DMS53 treated with DMSO at 0.1 percent for 48 hours (cell line): Measurements from ENCODE around the gene CNOT9.
A peak's percentile ranks its signal among the peaks of the same experiment; 100 is the strongest.

Experiments used
- DNase-seq: peaks from one replicate; lab custom pipeline; 2025; ENCODE audit not compliant: unreplicated experiment; lab: John Stamatoyannopoulos, UW

CNOT9 gene

DNA sequence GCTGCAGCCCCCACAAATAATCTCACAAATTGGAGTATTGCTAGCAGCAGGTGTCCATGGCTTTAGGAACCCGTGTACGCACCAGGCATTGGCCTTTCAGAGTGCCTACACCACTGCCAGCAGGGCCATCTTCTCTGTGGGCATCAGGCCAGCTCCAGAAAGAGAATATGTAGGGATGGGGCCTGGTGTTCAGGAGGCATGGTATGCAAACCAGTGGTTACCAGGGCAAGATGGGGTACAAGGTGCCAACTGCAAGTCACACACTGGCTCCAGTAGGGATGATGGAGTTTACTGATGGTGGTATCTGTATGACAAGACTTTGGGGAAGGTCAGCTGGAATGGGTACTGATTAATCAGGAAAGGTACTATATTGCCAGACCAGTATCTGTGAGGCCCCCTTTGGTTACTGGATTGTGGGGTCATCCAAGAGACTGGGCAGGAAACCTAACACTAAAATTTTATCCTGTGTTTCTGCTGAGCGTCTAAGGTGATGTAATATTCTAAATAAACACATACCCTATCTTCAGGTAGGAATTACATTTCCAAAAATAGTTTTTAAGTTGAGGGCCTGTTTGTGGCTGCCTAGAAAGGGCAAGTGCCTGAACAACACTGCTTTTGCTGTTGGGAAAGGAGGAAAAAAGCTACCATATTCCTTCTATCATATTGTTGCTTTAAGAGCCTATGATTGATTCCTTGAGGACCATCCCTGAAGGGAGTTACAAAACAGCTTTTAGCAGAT lies 9.0 kb downstream of the CNOT9 start:
- no peak for DNase-seq

DNA sequence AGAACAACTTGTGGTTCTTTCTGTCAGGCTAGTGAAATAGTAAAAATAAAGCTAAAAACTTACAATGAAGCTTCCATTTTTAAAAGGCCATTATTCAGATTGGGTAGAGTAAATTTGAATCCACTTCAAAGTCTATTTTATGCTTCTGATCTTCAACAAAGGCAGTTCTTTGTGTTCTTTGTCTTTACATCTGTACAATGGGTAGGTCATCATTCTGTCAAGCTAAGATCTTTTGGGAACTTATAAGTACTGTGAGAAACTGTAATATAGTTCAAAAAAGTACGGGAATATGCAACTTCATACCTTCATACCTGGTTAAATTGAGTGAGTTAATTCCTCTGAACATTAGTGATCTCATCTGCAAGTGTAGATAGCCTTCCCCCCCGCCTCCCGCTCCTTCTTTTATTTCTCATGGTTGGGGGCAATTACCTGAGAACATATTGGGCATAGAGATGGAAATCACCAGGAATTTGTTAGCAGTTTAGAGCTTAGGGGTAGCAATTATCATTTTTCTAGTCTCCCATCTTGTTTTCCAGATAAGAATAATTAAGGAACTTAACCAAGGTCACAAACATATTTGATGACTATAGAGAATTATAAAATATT lies 9.7 kb downstream of the CNOT9 start:
- DNase-seq = no peak

DNA sequence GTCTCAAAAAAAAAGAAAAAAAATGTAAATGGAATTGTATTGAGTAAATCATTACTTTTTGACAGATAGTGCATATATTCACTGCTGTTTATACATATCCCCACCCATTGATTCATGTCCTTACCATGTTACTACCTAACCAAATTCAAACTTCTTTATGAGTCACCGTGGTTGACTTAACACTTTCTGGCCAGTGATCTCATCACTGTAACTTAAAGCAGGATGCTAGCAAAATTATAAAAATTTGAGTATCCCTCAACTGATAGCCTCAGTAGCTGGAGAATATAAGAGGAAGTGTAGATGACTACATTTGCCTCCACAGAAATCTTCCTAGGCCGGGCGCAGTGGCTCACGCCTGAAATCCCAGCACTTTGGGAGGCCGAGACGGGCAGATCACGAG lies 13.4 kb downstream of the CNOT9 start:
- DNase-seq = no peak

DNA sequence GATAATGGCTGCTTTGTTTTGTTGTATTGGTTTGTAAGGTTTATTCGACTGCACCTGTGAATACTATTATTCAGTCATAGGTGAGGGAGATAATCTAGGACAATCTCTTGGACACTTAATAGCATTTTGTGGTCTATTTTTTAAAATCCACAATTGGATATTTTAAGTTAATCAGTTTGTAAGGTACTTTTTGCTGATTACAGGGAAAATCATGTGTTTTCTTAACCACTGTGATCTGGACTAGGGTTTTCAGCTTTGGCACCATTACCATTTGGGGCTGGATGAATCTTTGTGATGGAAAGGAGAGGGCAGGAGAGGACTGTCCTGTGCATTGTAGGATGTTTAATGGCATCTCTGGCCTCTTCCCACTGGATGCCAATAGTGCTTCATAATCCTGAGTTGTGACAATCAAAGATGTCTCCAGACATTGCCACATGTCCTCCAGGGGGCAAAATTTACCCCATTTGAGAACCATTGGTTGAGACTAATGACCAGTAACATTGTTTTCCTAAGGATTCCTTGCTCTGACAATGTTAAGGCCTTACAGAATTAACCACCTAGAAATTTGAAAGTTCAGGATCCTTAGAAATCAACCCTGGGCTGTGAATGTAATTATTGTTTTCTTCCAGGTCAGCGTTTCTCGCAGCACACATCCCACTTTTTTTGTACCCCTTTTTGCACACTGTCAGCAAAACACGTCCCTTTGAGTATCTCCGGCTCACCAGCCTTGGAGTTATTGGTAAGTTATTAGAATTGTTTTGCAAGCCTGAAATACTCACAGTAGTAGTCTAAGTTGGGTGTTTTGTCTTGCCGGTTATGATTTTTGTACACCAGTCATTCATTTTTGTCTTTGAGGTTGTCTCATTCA lies 15.6 kb downstream of the CNOT9 start:
- no peak for DNase-seq

DNA sequence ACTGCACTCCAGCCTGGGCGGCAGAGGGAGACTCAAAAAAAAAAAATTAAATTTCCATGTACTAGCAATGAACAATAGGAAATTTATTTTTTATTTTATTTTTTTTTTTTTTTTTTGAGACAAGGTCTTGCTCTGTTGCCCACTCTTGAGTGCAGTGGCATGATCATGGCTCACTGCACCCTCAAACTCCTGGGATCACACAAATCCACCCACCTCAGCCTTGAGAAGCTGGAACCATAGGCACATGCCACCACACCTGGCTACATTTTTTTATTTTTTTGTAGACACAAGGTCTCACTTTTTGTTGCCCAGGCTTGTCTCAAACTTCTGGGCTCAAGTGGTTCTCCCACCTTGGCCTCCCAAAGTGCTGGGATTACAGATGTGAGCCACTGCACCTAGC lies 16.9 kb downstream of the CNOT9 start:
- no peak for DNase-seq

DNA sequence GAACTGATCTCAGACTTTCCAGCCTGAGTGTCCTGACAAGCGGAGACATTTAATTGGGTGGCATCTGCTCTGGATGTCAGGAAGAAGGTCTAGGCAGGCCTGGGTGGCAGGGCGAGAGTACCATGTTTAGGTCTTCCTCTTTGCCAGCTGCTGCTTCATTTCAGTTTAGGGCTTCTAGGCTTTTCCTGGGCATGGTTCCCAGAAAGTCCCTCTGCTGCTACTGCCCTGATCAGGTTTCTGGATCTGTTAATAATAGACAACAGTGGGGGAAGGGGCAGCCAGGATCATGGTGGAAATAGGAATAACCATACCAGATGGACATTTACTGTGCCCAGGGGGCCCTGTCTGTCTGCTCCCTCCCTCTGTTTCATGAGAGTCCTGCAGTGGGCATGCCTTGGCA lies 36.8 kb downstream of the CNOT9 start:
- peak; percentile 2 for DNase-seq

DNA sequence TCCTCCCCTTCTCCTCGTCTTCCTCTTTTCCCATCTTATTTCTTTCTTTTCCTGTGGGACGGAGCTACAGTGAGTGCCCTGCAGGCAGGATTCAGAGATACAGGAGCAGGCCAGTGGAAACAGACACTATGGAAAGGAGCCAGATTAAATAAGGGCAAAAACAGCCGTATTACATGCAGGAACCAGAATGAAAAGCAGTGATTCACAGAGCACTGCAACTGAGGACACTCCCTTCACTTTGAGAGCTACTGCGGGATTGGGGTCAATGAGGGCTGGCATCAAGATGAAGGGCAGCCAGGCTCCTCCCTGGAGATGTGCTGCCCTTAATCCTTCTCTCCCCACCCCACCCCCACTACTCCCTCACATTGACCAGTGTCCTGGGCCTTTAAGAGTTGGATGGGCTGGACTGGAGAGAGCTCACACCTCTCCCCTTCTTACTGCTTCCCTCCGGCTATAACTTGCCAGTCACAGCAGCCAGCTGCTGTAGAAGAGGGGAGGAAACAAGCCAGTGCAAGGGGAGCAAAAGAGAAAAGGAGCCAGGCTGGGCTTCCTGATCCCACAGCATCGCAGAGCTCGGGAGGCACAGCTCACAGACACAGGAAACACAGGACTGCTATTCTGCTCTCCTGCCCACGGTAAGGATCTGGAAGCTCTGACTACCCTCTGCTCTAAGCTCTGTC lies 38.9 kb downstream of the CNOT9 start, which contains the start of gene PLCD4:
TSS of gene PLCD4 (plus strand) at position 464 of the 680 bp plus-strand sequence. CDS start 7,841 bp downstream, outside the sequence.
- no peak for DNase-seq

DNA sequence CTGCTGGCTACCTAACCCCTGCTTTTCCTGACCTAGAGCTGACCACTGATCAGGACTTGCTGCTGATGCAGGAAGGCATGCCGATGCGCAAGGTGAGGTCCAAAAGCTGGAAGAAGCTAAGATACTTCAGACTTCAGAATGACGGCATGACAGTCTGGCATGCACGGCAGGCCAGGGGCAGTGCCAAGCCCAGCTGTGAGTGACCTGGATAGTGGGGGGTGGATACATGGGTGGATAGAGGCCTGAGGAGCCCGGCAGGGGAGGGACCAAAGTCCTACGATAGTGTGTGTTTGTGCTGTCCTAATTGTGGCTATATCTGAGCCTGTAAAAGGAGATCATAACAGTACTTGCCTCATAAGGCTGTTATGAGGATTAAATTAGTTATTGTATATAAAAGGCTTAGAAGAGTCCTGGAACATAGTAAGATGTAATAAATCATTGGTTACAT lies 47.3 kb downstream of the CNOT9 start:
- DNase-seq = no peak

DNA sequence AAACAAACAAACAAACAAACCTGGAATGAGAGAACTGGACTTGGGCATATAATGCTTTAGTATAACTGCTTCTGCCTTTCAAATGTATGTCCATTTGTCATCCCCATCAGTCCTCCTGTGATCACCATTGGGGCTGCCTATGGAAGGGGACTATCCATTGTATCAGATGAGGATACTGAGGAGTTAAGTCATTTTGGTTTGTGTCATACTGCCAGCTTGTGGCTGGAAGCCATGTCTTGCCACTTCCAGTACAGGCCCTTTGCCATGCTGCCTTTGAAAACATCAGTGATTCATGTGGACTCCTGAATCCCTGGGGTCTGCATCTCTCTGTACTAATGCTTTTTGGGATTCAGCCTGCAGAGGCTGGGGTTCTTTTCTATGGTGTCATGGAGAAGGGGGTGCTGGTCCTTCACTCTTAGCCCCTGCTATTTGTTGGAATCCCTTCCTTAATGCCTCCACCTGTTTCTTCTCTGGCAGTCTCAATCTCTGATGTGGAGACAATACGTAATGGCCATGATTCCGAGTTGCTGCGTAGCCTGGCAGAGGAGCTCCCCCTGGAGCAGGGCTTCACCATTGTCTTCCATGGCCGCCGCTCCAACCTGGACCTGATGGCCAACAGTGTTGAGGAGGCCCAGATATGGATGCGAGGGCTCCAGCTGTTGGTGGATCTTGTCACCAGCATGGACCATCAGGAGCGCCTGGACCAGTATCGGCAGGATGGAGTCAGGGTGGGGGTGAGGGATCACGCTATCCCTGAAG lies 49.6 kb downstream of the CNOT9 start:
- DNase-seq = no peak

DNA sequence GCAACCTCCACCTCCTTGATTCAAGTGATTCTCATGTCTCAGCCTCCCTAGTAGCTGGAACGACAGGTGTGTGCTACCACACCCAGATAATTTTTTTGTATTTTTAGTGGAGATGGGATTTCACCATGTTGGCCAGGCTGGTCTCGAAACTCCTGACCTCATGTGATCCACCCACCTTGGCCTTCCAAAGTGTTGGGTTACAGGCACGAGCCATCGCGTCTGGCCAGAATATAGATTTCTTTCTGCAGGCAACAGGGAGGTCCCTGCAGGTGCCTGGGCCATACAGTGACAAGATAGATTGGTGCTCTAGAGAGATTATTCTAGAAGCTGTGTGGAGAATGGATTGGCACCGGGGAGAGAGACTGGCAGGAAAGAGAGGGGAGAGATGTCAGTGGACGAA lies 52.4 kb downstream of the CNOT9 start:
- no peak for DNase-seq

DNA sequence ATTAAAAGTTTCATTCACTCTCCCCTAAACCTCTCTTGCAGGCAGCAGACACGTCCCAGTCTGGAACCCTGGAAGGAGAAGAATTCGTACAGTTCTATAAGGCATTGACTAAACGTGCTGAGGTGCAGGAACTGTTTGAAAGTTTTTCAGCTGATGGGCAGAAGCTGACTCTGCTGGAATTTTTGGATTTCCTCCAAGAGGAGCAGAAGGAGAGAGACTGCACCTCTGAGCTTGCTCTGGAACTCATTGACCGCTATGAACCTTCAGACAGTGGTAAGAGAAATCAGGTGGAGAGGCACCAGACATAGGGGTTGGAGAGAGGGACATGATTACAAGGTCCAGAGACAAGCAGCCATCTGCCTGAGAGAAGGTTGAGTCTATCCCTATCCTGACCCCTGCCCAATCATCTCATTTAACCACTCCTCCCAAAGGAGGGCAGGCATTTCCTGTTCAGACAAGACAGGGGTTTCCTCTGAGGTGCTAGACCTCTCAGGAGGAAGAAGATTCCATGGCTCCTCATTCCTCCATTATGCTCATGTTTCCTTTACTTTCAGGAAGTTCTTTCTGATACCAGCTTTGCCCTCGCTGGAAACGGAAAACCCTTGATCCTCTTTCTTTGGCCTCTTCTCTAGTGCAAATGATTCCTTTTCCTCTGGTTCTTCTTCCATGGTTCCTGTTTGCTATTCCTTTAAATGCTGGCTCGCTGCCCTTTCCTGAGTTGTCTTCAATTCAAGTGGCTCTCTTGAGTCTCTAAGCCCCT lies 54.1 kb downstream of the CNOT9 start:
- DNase-seq = no peak

DNA sequence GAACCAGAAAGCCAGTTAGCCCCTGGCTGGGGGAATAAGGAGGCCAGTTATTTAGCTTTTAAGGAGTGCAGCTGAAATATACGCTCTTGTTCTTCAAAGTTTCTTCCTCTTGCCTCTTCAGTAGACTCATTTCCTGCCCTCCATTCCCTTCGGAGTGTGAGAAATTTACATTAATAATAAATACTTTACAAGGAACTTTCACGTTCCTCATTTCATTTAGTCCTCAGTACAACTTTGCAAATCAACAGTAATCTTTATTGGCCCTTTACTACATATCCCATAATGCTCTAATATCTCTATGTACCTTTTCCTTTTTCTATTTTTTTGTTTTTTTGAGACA lies 54.7 kb downstream of the CNOT9 start:
- DNase-seq = no peak

DNA sequence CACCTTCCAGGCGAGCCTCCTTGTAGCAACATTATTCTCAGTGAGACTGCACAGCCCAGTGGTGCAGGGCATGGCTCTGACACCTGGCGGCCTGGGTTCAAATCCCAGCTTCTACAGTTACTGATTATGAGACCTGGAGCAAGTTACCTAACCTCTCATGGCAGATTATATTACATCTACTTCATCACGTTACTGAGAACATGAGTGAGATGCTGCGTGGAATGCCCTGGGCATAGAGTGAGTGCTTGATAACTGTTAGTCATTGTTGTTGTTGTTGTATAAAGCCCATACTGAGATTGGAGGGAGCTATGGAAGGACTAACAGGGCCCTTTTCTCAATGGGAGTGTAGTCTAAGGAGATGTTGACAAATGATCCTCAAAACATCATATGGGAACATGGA lies 57.7 kb downstream of the CNOT9 start:
- no peak for DNase-seq

DNA sequence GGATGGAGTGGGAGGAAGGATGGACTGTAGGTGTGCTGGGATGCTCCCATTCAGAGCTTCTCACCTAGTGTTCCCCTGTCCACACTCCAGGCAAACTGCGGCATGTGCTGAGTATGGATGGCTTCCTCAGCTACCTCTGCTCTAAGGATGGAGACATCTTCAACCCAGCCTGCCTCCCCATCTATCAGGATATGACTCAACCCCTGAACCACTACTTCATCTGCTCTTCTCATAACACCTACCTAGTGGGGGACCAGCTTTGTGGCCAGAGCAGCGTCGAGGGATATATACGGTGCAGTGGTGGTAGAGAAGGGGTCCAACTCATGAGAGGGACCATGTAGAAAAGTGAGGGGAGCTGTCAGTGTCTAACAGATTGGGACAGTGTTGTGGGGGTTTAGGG lies 59.3 kb downstream of the CNOT9 start:
- DNase-seq = no peak

DNA sequence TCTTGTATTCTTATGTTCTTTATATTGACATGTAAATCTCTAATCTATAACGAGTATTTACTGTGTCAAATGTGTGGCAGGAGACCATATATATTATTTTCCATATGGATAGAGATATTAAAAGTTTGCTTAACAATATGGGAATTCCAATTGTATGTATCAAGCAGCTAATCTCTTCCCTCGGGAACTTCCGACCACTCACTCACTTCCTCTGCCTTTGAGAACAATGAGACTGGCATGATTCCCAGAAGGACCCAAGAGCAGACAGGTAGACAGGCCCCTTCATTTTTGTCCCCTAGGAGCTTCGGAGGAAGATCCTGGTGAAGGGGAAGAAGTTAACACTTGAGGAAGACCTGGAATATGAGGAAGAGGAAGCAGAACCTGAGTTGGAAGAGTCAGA lies 63.2 kb downstream of the CNOT9 start:
- DNase-seq = no peak

DNA sequence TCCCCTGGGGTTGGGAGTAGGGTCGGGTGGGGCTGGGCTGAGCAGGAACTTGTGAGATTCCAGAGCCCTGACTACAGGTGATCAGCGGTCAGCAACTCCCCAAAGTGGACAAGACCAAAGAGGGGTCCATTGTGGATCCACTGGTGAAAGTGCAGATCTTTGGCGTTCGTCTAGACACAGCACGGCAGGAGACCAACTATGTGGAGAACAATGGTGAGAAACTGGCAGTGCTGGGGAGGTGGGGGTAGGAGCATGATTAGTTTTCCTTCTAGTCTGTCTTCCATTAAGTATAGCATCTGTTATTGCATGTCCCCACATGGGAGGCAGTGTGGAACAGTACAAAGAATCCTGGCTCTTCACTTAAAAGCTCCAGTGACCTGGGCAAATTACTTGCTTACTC lies 67.1 kb downstream of the CNOT9 start:
- DNase-seq = no peak

DNA sequence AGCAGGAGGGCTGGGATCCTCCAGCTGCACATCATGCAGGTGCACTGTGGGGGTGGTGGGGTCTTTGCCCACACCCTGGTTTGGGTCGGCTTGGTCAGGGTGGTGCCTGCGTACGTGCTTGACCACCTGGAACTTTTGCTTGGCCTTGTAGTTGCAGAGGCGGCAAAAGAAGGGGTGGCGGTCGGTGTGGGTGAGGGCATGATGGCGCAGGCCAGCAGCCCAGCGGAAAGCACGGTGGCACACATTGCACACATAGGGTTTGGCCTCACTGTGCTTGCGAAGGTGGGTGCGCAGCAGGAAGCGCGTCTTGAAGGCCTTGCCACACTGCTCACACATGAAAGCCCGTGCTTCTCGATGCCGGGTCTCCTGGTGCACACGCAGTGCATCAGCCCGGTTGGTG lies 69.7 kb downstream of the CNOT9 start:
- DNase-seq = no peak

DNA sequence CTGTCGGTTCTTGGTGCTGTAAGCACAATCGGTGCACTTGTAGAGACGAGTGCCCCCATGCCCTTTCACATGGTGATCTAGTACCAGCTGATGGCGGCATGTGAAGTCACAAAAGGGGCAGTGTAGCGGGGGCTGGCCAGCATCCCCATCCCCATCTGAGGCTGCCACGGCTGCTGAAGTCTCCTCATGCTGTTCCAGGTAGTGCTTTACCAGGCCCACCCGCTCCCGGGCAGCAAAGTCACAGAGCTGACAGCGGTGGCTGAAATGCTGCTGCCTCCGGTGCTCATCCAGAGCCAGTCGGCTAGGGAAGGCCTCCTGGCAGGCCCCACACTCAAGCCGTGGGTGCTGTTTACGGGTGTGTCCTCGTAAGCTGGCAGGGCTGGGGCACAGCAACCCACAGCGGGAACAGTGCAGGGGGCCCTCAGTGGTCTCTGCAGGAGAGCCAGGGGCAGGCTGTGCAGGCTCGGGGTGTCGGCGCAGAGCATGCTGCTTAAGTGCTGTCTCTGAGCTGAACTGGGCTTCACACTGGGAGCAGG lies 73.5 kb downstream of the CNOT9 start:
- DNase-seq = no peak

DNA sequence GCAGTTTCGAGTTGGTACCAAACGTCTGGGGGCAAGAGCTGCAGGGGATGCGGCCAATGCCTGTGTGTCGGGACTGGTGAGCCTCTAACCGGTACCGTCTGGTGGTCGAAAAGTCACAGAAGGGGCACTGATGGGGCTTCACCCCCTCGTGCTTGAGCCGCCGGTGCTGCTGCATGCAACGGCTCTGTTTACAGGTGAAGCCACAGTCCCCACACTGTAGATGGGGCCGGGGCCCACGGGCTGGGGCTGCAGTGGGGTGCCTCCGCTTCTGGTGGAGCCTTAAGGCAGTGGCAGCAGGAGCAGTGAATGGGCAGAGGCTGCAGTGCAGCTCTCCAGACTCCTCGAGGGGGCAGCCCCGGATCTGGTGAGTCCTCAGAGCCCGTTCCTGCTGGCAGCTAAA lies 74.1 kb downstream of the CNOT9 start:
- DNase-seq = no peak
